Hepatocyte (in vitro differentiated cells): ENCODE results near the gene GRIN2C.

Experiments
- EZH2 ChIP-seq: fragments of 200-600 bp; sonication (generic); IDR thresholded peaks from 2 replicates; pipeline ENCODE4 v1.6.1; 2016; ENCODE audit warnings: antibody characterized with exemption, mild to moderate bottlenecking, borderline replicate concordance
- TF ChIP-seq, protein P1 (sequence below): fragments of 200-600 bp; sonication (generic); IDR thresholded peaks from 2 replicates; pipeline ENCODE4 v1.5.1; 2016; ENCODE audit warnings: antibody characterized with exemption, mild to moderate bottlenecking; ENCODE audit not compliant: poor library complexity

DNA sequence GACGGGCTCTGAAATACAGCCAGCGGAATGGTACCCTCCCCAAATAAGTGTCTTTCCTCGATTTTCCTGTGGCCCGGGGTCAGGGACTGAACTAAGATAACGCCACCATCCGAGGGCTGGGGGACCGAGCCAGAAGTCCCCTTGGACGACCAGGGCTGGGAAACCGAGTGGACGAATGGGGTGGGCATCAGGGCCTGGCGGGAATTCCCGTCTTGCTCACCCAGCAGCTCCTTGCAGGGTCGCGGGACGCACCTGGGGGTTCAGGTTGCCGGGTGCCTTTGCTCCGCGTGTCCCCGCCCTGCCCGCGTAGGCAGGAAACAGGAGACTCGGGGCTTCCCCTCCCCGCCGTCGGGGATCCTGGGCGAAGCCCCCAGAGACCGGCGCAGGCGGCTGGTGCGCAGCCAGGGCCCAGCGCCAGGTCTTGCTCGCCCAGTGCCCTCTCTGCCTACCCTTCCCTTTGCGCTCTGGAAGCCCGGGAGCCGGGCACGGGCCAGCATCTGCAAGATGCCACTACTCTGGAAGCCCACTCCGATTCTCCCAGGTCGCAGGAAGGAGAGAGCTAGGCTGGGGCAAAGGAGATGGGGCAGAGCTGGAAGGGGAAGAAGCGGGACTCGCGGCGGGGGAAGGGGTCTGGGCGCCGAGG, 665 bp upstream of the GRIN2C start:
- TF ChIP-seq, protein P1, sequence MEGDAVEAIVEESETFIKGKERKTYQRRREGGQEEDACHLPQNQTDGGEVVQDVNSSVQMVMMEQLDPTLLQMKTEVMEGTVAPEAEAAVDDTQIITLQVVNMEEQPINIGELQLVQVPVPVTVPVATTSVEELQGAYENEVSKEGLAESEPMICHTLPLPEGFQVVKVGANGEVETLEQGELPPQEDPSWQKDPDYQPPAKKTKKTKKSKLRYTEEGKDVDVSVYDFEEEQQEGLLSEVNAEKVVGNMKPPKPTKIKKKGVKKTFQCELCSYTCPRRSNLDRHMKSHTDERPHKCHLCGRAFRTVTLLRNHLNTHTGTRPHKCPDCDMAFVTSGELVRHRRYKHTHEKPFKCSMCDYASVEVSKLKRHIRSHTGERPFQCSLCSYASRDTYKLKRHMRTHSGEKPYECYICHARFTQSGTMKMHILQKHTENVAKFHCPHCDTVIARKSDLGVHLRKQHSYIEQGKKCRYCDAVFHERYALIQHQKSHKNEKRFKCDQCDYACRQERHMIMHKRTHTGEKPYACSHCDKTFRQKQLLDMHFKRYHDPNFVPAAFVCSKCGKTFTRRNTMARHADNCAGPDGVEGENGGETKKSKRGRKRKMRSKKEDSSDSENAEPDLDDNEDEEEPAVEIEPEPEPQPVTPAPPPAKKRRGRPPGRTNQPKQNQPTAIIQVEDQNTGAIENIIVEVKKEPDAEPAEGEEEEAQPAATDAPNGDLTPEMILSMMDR, result no peak
- TF ChIP-seq EZH2, result peak; percentile 90
